Activated T-helper 9 cell treated with anti-CD3 and anti-CD28 coated beads, Interleukin-2, amount 50 U/mL, for 16 hours (primary cell): ENCODE results near the gene CDX1.

Source experiments
- DNase-seq: peaks from one replicate; pipeline ENCODE4 v3.0.0-alpha.2; 2020; ENCODE audit warnings: low read depth

Gene CDX1

DNA sequence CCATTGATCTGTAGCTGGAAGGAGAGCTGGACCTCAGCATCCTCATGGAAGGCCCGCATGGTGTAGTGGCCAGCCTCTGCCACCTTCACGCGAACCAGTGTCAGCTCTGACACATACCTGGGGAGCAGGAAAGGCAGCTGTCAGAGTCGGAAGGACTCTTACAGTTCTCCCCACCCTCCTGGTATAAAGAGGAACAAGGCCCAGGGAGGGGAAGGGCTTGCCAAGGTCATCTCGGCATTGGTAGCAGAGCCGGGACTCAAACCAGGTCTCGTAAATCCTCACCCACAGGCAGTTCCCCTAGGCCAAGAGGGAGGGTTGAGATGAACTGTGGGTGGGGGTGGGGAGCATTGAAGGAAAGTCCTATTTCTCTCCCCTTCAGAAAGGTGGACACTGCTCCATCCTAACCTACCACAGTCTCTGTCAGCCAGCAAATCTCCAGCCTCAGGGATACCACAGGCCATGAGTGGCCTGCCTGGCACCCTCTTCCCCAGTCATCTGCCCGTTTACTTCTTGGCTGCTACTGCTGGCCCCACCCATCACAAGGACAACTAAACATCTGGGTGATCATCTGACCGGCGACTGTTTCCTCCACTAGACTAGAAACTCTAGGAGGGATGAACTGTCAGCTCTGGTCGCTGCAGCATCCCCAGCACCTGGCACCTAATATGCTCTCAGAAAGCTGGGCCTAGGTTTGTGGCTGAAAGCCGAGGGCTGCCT is 34.4 kb upstream of the CDX1 start:
- no peak for DNase-seq

GRCh38 chr5:150132740-150133139 is 33.8 kb upstream of the CDX1 start:
- DNase-seq: no peak

- DNase-seq: no peak
Observed at GRCh38 chr5:150133581-150134197, 32.9 kb upstream of the CDX1 start.

DNA sequence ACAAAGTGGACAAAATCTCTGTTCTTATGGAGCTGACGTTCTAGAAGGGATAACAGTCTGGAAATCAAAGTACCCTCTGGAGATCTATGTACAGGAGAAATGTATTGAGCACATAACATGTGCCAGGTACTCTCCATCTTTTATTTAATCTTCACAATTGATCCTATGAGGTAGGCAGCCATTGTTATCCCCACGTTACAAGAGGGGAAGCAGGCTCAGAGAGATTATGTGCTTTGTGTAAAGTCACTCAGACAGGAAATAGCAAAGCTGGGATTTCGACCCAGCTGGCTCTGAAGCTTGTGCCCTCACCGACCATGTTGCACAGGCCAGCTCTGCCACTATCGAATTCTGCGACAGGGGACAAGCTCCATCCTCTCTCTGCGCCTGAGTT is 32.4 kb upstream of the CDX1 start:
- DNase-seq: no peak

GRCh38 chr5:150135557-150136304 is 30.8 kb upstream of the CDX1 start:
- no peak for DNase-seq

DNA sequence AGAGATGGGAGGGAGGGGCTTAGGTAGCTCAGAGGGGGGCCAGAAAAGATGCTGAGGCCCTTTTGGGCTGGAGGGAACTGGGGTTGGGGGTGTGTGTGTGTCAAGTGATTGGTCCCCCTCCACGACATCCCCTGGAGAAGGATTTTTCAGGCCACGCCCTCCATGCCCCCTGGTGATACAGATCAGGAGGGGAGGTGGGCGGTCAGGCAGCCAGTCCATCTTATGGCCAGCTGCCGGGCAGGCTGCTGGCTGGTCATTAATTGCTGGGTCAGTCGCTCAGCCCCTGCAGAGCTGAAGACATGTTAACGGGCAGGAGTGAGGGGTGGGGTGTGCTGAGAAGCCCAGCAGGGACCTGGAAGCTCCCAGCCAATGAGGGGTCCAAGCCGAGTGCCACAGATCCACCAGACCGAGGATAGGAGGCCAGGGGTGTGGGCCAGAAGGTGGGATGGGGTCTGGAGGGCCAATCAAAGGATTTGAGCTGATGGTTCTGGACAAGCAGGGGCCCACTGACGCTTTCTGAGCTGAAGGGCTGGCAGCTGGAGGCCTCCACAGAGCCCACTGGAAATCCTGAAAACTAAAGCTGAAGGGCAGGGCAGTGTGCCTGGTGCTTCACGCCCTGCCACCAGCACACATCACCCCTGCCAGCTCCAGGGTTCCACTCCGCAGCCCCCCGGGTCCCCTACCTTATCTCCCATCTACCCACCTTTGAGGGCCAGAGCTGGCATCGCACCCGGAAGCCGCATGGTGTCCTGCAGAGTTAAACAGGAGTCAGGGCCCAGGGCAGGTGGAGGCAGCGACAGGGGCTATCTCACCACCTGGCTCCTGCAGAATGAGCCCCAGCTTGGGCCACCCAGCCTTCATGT is 30.0 kb upstream of the CDX1 start:
- DNase-seq: no peak

- DNase-seq: no peak
Observed at GRCh38 chr5:150137168-150137957, 29.2 kb upstream of the CDX1 start.

- DNase-seq: no peak
Observed at GRCh38 chr5:150137997-150138396, 28.6 kb upstream of the CDX1 start.

DNA sequence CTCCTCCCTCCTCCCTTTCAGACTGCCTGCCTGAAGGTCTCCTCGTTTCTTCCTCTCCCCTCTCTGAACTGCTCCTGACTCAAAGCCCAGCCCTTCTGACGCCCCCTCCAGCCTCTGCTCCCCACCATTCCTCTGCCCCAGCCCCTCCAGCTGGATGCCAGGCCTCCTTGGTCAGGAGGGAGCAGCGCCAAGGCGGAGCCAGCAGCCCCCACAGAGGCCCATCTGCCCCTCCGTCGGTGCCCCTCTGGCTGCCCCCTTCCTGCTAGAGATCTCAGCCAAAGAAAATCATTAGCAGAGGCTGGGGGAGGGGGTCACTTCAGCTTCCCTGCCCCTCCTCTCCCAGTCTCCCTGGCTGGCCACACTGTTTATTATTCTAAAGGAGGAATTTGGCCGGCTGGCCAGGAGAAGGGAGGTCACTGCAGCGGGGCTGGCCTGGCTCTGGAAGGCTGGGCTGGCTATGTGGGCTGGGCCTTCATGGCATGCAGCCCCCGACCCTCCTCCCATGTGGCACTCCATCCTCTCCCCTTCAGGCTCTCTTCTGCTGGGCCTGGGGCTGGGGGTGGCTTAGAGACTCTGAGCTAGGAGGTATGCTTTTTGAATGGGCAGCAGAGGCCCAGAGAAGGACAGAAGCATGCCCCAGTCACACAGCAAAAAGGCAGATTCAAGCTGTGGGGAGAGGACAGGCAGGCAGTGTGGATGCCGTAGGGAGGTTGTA is 27.9 kb upstream of the CDX1 start:
- no peak for DNase-seq

DNA sequence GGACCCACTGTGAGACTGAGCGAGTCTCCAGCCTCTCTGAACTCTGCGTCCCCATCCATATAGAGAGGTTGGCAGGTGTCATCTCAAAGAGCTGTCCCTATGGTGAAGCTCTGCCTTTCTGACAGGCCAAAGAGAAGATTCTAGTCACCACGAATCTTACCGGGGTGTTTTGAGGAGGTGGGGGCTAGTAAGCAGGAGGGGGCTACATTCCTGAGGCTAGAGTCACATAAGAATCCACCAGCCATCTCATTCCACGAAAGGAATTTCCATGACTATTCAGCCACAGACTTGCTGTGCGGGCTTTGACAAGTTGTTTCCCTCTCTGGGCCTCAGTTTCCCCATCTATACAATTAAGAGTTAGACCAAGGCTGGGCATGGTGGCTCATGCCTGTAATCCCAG is 27.2 kb upstream of the CDX1 start:
- no peak for DNase-seq

GRCh38 chr5:150140830-150141229 is 25.7 kb upstream of the CDX1 start:
- DNase-seq: no peak

DNA sequence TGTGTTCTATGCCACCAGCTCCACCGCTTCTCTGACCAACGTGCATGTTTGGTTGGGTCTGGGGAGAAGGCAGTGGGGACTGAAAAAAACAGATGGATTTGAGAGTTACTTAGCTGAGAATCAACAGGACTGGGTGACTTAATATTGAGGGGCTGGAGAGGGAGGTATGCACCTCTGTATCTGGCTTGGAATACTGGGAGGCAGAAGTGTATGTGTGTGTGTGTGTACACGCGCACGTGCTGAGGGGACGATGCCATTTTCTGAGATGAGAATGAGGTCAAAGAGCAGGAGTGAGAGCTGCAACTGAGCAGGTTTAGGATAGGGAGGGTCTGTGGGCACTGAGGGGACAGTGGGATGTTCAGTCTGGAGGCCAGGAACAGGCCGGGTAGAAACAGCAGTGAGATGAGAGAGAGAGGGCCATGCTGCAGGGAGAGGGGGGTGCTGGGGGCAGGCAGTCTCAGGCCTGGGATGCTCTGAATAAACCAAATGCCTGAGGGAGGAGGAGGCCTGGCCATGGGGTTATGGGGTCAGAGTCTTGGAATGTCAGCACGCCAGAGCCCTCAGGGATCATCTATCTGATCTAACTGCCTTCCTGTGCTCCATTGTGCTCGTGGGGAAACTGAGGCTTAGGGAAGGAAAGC is 24.9 kb upstream of the CDX1 start:
- no peak for DNase-seq

DNA sequence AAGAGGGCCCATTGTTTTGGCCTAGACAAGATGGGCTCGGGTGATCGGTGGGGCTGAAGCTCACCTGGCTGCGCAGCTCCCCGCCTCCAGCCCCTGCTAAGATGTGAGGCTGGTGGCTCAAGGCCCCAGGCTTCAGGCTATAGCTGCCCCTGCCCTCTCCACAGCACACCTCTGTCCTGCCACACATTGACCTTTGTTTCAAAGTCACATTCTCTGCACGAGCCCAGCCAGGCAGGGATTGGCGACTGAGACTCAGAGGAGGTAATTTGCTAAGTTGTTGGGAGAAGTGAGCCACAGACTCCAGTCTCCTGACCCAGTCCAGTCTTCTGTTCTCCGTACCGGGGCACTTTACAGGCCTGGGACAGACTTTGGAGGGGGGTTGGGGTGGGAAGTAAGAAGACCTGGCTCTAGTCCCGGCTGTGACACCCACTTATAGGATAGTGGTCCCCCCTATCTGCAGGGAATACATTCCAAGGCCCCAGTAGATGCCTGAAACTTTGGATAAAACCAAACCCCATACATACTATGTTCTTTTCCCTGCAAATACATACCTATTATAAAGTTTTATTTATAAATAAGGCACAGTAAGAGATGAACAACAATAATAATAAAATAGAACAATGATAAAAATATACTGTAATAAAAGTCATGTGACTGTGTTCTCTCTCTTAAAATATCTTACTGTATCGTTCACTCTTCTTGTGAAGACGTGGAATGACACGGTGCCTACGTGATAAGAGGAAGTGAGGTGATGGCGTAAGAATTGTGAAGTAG is 24.2 kb upstream of the CDX1 start:
- DNase-seq: no peak

GRCh38 chr5:150142959-150143349 is 23.6 kb upstream of the CDX1 start:
- no peak for DNase-seq

- DNase-seq: no peak
Observed at GRCh38 chr5:150143350-150144245, 23.0 kb upstream of the CDX1 start.

- DNase-seq: no peak
Observed at GRCh38 chr5:150144246-150144801, 22.3 kb upstream of the CDX1 start.

DNA sequence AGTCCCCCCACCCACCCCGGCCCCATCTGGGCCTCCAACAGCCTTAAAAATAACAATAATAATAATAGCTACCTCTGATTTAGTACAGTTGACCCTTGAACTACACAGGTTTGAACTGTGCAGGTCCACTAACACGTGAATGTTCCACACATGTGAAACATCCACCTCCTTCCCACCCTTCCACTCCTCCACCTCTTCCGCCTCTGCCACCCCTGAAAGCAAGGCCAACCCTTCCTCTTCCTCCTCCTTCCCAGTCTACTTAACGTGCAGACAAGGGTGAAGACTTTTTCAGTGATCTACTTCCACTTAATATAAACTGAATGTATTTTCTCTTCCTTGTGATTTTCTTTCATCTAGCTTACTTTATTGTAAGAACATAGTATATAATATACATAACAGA is 21.7 kb upstream of the CDX1 start:
- no peak for DNase-seq

- no peak for DNase-seq
Observed at GRCh38 chr5:150146235-150146634, 20.3 kb upstream of the CDX1 start.
